Uterus (tissue), 2 donors: ENCODE results near the gene PSMA7.
"Not testable (repeated sequence)": the region's sequence is repeated elsewhere in the genome, so short reads cannot be mapped to it uniquely, and the experiment has no call there.

Experiments
- POLR2A ChIP-seq, 2 donors: fragments of 450-650 bp; IDR thresholded peaks; one replicate each; pipeline ENCODE4 v1.6.1; 2016; ENCODE audit warnings: antibody characterized with exemption in 2 of 2, mild to moderate bottlenecking in 1 of 2, moderate library complexity in 1 of 2
- TF ChIP-seq, protein P1 (sequence below), 4 experiments: fragments of 200-600 bp in 2 of 4; fragments of 450-650 bp in 2 of 4; sonication (generic) in 2 of 4; IDR thresholded peaks; one replicate each; pipeline ENCODE4 v1.5.1; 2016 to 2019; ENCODE audit warnings: antibody characterized with exemption in 4 of 4, mild to moderate bottlenecking in 2 of 4, moderate library complexity in 1 of 4

DNA sequence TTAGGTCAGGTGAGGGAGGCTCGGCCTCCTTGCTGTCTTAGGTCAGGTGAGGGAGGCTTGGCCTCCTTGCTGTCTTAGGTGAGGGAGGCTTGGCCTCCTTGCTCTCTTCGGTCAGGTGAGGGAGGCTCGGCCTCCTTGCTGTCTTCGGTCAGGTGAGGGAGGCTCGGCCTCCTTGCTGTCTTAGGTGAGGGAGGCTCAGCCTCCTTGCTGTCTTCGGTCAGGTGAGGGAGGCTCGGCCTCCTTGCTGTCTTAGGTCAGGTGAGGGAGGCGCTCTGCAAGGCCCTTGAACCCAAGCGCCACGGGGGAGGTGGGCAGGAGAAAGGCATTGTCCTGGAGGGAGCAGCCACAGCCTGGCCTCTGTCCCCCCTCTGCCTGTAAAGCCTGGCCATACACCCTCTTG is 5.2 kb upstream of the PSMA7 start:
- not testable (repeated sequence) for TF ChIP-seq POLR2A (IDR thresholded peaks at IDR 0.05)
- TF ChIP-seq, protein P1, sequence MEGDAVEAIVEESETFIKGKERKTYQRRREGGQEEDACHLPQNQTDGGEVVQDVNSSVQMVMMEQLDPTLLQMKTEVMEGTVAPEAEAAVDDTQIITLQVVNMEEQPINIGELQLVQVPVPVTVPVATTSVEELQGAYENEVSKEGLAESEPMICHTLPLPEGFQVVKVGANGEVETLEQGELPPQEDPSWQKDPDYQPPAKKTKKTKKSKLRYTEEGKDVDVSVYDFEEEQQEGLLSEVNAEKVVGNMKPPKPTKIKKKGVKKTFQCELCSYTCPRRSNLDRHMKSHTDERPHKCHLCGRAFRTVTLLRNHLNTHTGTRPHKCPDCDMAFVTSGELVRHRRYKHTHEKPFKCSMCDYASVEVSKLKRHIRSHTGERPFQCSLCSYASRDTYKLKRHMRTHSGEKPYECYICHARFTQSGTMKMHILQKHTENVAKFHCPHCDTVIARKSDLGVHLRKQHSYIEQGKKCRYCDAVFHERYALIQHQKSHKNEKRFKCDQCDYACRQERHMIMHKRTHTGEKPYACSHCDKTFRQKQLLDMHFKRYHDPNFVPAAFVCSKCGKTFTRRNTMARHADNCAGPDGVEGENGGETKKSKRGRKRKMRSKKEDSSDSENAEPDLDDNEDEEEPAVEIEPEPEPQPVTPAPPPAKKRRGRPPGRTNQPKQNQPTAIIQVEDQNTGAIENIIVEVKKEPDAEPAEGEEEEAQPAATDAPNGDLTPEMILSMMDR (IDR thresholded peaks at IDR 0.05): not testable (repeated sequence)
